Stomach (tissue), 9 donors: ENCODE data around the gene ADARB2. TPM values are rescaled to one million over a fixed set of nuclear protein-coding genes. Genes with fewer than 3 reads are reported as not detected.

Experiments
- DNase-seq, 2 donors: peaks; one replicate each; pipeline versions ENCODE4 v3.0.0 to v3.0.0-alpha.2; 2013 to 2019
- H3K27ac ChIP-seq, 5 donors: fragments of 200-600 bp in 4 of 5; sonication (generic) in 4 of 5; one replicate each; pipeline ENCODE4 v1.5.1; 2013 to 2019; ENCODE audit warnings: mild to moderate bottlenecking in 1 of 5, moderate library complexity in 1 of 5
- H3K27me3 ChIP-seq, 3 donors: fragments of 200-600 bp; sonication (generic); one replicate each; pipeline ENCODE4 v1.5.1; 2017 to 2019; ENCODE audit warnings: mixed run types in 1 of 3
- H3K36me3 ChIP-seq, 4 donors: fragments of 200-600 bp; sonication (generic); 1 replicate in 3 of 4; 2 replicates in 1 of 4; pipeline ENCODE4 v1.5.1; 2016 to 2019
- H3K4me1 ChIP-seq, 4 donors: fragments of 200-600 bp; sonication (generic); one replicate each; pipeline ENCODE4 v1.5.1; 2016 to 2019
- H3K4me3 ChIP-seq, 4 donors: fragments of 200-600 bp; sonication (generic) in 3 of 4; one replicate each; pipeline ENCODE4 v1.5.1; 2016 to 2019; ENCODE audit warnings: mild to moderate bottlenecking in 1 of 4
- H3K9me3 ChIP-seq, 4 donors: fragments of 200-600 bp; sonication (generic); one replicate each; pipeline ENCODE4 v1.5.1; 2016 to 2019
- EP300 ChIP-seq: sonication (generic); formaldehyde crosslinking; IDR thresholded peaks from one replicate; pipeline ENCODE4 v1.6.1; 2017; ENCODE audit warnings: antibody characterized with exemption
- POLR2A ChIP-seq, 4 donors: fragments of 450-650 bp; IDR thresholded peaks; one replicate each; pipeline ENCODE4 v1.6.1; 2016; ENCODE audit warnings: antibody characterized with exemption in 4 of 4, control low read depth in 2 of 4, mild to moderate bottlenecking in 1 of 4, moderate library complexity in 1 of 4
- POLR2AphosphoS5 ChIP-seq, 3 donors: sonication (generic); formaldehyde crosslinking; IDR thresholded peaks; one replicate each; pipeline ENCODE4 v1.6.1; 2016; ENCODE audit warnings: antibody characterized with exemption in 3 of 3
- WGBS, 5 donors: extraction: QIAGEN DNeasy Blood & Tissue Kit in 3 of 5; methylation state at CpG; one replicate each; pipeline versions ENCODE4 v1.1.5 to v1.1.7; 2013 to 2018; 5-methylcytosine and 5-hydroxymethylcytosine counted together
- intact Hi-C: fragments of 100-400 bp; cut with DNase I; formaldehyde crosslinking; loops from one replicate; pipeline ENCODE4 v1.15.1; 2023; ENCODE audit warnings: low total_unique reads
- polyA plus RNA-seq, 3 donors: library from polyadenylated mRNA; stranded (reverse); fragments of 200-250 nt; gene quantifications; one replicate each; pipeline ENCODE4 v1.2.3, GENCODE V29; 2013
- total RNA-seq, 5 donors: library from RNA; depleted of rRNA; stranded (reverse); fragments of >200 nt; gene quantifications; one replicate each; pipeline versions ENCODE4 v1.1.0 to v1.2.3, GENCODE V29; 2014 to 2016
- TF ChIP-seq, protein P1 (sequence below), 7 experiments: fragments of 450-650 bp in 4 of 7; fragments of 200-600 bp in 3 of 7; sonication (generic) in 3 of 7; IDR thresholded peaks; one replicate each; pipeline ENCODE4 v1.5.1; 2016 to 2019; ENCODE audit warnings: antibody characterized with exemption in 7 of 7, control low read depth in 2 of 7, mild to moderate bottlenecking in 1 of 7
- donor health status: healthy with polysubstance abuse.
- donor health status: Bipolar disorder and iron deficiency.
- donor health status: healthy.

The ADARB2 gene
- total and polyA plus RNA-seq, 8 donors, result 0.55 to 4.1 (median 1.4) TPM; not detected in 1

DNA sequence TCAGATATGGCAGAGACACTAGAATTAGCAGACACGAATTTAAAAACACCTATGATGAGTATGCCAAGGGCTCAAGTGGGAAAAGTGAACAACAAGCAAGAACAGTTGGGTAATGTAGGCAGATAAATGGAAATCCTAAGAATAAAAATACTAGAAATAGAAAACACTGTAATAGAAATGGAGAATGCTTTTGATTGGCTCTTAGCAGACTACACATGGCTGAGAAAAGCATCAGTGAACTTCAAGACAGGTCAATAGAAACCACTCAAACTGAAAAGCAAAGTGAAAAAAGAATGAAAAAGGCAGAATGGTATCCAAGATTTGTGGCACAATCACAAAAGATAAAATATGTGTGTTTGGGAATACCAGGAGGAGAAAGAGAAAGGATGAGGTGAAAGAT is 598.8 kb downstream of the ADARB2 start:
- Histone ChIP-seq H3K27ac (no peak overlapping the region), H3K9me3 (peaks cover 0 to 14% (median 12%) of the 10 kb centered on the region in 4 donors), H3K36me3 (no peaks in the 10 kb centered on the region), H3K4me3 (no peak overlapping the region), H3K27me3 (no peaks in the 10 kb centered on the region), H3K4me1 (no peaks in the 10 kb centered on the region)
- 60 to 92% (median 81%) methylated on average over 1 of the region's 1 CpG for WGBS, 5 donors
- DNase-seq, result no peak
- TF ChIP-seq POLR2A (IDR thresholded peaks at IDR 0.05) (no peak), POLR2AphosphoS5 (IDR thresholded peaks at IDR 0.05) (no peak), EP300 (no peak)
- TF ChIP-seq, protein P1, sequence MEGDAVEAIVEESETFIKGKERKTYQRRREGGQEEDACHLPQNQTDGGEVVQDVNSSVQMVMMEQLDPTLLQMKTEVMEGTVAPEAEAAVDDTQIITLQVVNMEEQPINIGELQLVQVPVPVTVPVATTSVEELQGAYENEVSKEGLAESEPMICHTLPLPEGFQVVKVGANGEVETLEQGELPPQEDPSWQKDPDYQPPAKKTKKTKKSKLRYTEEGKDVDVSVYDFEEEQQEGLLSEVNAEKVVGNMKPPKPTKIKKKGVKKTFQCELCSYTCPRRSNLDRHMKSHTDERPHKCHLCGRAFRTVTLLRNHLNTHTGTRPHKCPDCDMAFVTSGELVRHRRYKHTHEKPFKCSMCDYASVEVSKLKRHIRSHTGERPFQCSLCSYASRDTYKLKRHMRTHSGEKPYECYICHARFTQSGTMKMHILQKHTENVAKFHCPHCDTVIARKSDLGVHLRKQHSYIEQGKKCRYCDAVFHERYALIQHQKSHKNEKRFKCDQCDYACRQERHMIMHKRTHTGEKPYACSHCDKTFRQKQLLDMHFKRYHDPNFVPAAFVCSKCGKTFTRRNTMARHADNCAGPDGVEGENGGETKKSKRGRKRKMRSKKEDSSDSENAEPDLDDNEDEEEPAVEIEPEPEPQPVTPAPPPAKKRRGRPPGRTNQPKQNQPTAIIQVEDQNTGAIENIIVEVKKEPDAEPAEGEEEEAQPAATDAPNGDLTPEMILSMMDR (IDR thresholded peaks at IDR 0.05), result no peak
- intact Hi-C loops, result no loop called here

DNA sequence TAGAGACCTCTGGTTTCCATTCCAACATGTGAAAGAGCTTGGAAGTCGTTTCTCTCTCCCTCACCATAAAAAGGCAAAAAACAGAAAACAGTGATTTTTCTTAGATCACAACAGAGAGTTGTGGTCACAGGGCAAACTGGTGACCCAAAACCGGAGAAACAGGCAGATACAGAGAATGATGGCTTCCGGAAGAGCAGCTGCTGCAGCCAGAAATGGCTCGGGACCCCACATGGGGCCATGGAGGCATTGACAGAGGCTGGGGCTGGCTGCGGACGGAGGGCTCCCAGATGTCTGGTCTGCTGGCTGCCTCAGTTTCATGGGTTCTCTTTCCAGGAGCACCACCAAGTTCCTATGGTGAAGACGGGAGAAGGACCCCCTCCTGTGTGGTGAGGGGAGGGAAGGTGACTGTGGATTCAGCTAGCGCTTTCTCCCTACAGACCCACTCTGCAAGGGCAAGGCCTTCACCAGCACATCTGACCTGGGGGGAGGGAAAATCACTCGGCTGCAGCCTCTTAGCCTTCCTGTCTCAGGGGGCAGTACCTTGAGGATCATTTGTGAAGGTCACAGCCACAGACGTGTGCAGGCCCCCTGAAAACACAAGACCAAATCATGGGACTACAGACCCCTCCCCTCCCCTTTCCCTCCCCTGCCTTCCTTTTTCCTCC is 599.7 kb downstream of the ADARB2 start:
- H3K36me3 ChIP-seq, result peaks cover 0 to 3% (median under 1%) of the 10 kb centered on the region in 4 donors
- no peaks in the 10 kb centered on the region for H3K4me1 ChIP-seq
- DNase-seq, result no peak
- intact Hi-C loops, result no loop called here
- WGBS, 5 donors, result 83 to 94% (median 88%) methylated on average over 10 of the region's 10 CpGs
- TF ChIP-seq POLR2AphosphoS5 (IDR thresholded peaks at IDR 0.05) (no peak), POLR2A (IDR thresholded peaks at IDR 0.05) (no peak), EP300 (no peak)
- TF ChIP-seq, protein P1 (IDR thresholded peaks at IDR 0.05), result no peak
- H3K9me3 ChIP-seq, result peaks cover 0 to 13% (median 11%) of the 10 kb centered on the region in 4 donors
- H3K4me3 ChIP-seq, result no peak overlapping the region
- H3K27me3 ChIP-seq, result no peaks in the 10 kb centered on the region
- H3K27ac ChIP-seq, result no peak overlapping the region

DNA sequence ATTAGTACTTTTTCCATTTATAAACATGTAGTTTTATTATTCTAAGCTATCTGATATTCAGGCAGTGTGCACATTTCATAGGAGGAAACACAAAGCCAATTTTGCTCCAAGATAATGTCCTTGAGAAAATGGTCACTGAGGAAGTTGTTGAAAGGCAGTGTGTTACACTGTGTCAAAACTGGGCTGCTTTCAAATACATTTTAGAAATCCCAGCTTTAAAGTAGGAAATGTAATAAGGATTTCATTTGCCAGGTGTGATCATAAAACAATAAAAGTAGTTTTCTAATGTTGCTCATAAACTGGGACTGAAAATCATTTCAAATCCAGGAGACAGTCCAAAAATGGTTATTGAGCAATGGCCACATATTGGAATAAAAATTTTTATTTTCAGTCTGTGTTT is 601.1 kb downstream of the ADARB2 start:
- Histone ChIP-seq H3K36me3 (peaks cover 2 to 14% (median 11%) of the 10 kb centered on the region in 4 donors), H3K27ac (no peak overlapping the region), H3K9me3 (peaks cover 0 to 13% (median 11%) of the 10 kb centered on the region in 4 donors), H3K4me1 (no peaks in the 10 kb centered on the region), H3K4me3 (no peak overlapping the region), H3K27me3 (no peaks in the 10 kb centered on the region)
- TF ChIP-seq, protein P1 (IDR thresholded peaks at IDR 0.05), result no peak
- TF ChIP-seq POLR2AphosphoS5 (IDR thresholded peaks at IDR 0.05), result no peak
- TF ChIP-seq EP300, result no peak
- no peak for TF ChIP-seq POLR2A (IDR thresholded peaks at IDR 0.05)
- intact Hi-C loops, result no loop called here
- DNase-seq, result no peak

DNA sequence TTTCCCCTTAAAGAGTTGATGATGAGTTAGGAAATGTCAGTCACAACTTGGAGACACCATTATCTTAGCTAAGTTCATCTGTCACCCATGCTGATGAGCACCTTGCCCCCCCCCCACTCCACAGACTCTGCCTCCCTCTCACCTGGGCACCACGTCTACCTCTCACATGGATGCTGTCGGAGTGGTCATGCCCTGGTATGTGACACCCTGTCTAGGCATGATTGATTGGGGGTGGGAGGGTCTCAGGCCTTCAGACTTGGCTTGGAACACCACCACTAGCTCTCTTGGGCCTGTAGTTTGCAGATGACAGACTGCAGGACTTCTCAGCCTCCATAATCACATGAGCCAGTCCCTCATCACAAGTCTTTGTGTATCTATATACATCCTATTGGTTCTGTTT is 603.2 kb downstream of the ADARB2 start:
- H3K36me3 ChIP-seq, result peaks cover 23 to 35% (median 32%) of the 10 kb centered on the region in 4 donors
- no peaks in the 10 kb centered on the region for H3K27me3 ChIP-seq
- no peak for TF ChIP-seq POLR2AphosphoS5 (IDR thresholded peaks at IDR 0.05)
- no peak for TF ChIP-seq POLR2A (IDR thresholded peaks at IDR 0.05)
- 52 to 77% (median 60%) methylated on average over 2 of the region's 2 CpGs for WGBS, 5 donors
- H3K4me3 ChIP-seq, result no peak overlapping the region
- H3K27ac ChIP-seq, result no peak overlapping the region
- no peak for DNase-seq
- intact Hi-C loops, result no loop called here
- peaks cover 0 to 13% (median 11%) of the 10 kb centered on the region in 4 donors for H3K9me3 ChIP-seq
- no peaks in the 10 kb centered on the region for H3K4me1 ChIP-seq

DNA sequence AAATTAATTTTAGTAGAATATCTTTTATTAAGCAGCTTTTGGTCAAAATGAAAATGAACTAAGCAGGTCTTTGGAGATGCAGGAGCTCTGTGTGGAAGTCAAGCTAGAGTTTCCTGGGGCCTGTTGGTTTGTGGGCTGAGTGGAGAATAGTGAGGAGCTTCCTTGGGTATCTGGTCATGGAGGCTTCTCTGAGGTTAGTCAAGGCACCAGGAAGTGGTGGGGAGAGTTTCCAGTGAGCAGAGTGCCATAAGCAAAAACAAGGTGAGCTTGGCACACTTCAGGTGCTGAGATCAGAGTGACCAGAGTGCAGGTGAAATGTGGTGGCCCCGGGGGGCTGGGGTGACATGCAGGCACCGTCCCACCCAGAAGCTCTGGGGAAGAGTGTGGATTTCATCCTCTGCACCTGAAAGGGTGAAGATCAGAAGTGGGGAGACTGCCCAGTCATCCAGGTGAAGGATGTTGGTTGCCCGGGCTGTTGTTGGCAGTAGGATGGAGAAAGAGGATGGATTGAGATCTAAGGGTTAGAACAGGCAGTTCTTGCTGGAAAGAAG is 603.8 kb downstream of the ADARB2 start:
- DNase-seq, result no peak
- no peak overlapping the region for H3K27ac ChIP-seq
- H3K4me3 ChIP-seq, result no peak overlapping the region
- 91 to 96% (median 94%) methylated on average over 3 of the region's 3 CpGs for WGBS, 5 donors
- intact Hi-C loops, result no loop called here
- TF ChIP-seq, protein P1 (IDR thresholded peaks at IDR 0.05), result no peak
- TF ChIP-seq EP300 (no peak), POLR2A (IDR thresholded peaks at IDR 0.05) (no peak), POLR2AphosphoS5 (IDR thresholded peaks at IDR 0.05) (no peak)
- H3K9me3 ChIP-seq, result peaks cover 0 to 12% (median 10%) of the 10 kb centered on the region in 4 donors
- peaks cover 26 to 41% (median 38%) of the 10 kb centered on the region in 4 donors for H3K36me3 ChIP-seq
- no peaks in the 10 kb centered on the region for H3K27me3 ChIP-seq
- no peaks in the 10 kb centered on the region for H3K4me1 ChIP-seq
